Measurements from ENCODE around the gene LEMD3.
"Not testable (repeated sequence)": the region's sequence is repeated elsewhere in the genome, so short reads cannot be mapped to it uniquely, and the experiment has no call there.

Gene LEMD3

DNA sequence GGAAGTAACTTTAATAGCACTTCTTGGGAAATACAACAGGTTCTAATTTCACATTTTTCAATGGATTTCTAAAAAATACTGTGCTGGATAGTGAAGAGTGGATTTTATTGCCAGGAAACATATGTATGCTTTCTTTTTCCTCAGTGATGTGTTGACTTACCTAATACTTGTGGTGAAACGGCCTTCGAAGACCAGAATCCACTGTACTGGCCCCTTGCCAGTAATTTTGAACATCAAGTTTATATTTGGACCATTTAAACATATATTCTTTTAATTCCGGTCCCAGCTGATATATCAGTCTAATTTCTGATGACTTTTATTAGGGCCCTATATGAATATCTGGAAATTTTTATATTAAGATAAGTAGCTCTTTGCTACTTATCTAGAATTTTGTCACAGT, 110.9 kb downstream of the LEMD3 start:
- DNase-seq: no peak

DNA sequence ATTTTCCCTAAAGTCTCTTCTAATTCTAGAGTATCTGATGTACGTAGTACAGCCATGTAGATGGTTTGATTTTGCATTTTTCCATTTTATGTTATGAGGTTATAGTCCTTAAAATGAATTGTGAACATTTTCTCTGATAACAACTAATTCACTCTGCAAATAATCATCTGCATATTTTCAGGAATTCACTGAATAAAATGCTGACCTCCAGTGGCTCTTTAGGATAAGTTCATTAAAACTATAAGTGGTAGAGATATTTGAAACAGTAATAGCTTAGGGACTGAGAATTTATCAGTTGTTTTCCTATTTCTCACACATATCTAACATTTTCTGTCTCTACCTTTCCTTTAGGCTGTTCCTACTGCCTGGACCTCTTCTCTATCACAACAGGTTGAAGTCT, 113.5 kb downstream of the LEMD3 start:
- no peak for DNase-seq

DNA sequence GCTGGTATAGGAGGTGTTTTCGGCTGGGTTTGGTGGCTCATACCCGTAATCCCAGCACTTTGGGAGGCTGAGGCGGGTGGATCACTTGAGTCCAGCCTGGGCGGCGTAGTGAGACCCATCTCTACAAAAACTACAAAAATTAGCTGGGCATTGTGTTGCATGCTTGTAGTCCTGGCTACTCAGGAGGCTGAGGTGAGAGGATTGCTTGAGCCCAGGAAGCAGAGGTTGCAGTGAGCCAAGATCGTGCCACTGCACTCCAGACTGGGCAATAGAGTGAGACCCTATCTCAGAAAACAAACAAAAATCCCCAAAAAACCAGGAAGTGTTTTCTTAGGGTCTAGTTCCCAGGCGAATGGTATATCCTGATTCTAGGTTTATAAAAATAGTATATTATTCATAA, 116.1 kb downstream of the LEMD3 start:
- DNase-seq: not testable (repeated sequence)

DNA sequence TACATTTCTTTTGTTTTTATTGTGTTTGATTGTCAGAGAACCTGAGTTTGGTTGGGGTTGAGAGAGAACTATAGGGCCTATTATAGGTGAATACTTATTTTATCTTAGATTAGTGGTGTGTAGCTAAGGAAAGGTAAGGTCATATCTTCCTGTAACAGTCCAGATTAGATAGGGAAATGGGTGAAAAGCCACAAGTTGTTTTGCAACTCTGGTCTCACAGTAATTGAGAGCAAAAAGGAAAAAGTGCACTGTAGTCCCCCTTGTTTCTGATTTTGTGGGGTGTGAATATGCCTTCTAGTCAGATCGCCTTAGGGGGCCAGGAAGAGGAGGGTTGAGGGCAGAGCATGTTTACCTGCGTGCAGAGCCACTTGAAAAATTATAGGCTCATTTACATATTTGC, 118.0 kb downstream of the LEMD3 start:
- DNase-seq: no peak

DNA sequence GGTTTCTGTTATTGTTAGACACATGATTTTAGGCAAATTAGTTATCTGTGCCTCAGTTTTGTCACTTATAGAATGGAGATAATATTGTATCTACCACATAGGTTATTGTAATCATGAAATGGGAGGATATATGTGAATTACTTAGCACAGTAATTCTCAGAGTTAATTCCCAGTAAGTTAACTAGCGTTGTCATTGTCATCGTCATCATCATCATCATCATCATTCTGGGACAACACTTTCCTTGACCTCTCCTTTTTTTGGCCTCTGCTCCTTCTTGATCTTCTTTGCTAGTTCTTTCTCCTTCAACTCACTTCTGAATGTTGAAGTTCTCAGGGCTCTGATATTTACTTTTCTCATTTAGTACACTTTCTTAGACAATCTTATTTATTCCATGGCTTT, 122.9 kb downstream of the LEMD3 start:
- no peak for DNase-seq

DNA sequence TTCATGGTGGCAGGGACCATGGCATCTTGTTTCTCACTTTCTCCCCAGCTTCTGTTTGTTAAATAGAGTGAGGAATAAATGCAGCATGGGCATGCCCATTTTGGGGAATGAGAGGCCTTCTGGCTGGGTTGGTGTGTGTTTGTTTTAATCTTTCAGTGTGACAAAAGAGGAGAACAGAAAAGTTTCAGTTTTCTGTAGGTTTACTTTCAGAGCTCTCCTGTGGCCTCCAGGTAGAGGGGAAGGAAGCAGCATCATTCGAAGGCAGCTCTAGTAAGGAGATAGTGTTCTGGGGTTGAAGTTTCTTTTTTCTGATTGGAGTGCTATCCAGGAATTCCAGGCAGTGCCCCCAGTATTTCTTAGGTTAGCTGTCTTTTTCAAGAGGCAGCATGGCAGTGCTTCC, 124.4 kb downstream of the LEMD3 start:
- no peak for DNase-seq

DNA sequence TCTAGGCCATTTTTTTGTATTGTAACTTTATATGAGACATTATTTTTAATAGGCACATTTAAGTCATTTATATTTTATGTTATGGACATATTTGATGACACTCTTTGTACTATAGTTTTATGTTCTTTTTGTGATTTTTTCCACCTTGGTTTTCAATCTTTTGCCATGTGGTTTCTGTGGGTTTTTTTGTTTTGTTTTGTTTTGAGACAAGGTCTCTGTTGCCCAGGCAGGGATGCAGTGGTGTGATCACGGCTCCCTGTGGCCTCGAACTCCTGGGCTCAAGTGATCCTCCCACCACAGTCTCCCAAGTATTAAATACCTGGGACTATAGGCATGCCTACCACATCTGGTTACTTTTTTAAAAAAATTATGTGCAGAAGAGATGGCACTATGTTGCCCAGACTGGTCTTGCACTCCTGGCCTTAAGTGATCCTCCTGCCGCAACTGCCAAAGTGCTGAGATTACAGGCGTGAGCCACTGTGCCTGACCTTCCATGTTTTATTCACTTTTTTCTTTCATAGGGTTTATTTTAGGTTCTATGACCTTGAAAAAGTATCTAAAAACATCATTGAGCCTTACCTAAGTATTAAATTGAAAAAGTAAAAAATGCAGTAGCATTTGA, 125.4 kb downstream of the LEMD3 start:
- no peak for DNase-seq

DNA sequence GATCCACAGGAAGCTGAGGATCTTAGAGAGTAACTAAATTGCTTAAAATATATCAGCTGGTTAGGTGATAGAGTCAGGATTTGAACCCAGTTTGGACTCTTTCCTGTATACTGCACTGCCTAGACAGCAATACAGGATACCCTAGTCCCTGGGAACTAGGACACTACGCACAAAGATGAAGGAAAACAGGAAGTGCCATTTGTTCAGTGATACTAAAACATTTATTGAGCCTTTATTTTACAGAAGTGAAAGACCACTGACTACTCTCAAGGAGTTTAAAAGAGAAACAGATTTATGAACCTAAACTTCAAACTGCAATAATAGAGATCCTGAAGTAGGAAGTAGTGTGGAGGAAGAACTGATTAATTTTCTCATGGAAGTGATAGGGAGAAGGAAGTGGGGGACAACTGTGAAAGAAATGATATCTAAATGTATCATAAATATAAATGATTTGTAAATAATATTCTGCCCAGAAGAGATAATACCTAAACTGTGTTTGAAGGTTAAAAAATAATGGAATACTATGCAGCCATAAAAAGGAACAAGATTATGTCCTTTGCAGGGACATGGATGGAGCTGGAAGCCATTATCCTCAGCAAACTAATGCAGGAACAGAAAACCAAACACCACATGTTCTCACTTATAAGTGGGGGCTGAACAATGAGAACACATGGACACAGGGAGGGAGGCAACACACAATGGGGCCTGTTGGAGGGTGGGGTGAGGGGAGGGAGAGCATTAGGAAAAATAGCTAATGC, 127.3 kb downstream of the LEMD3 start:
- no peak for DNase-seq
